Subcutaneous abdominal adipose tissue (tissue), 5 donors: ENCODE data around the gene DDX21.

Experiments used
- H3K27ac ChIP-seq: one replicate; pipeline ENCODE4 v1.7.0; 2013; ENCODE audit warnings: low read depth, mild to moderate bottlenecking, inconsistent platforms, low read length, moderate library complexity
- H3K27me3 ChIP-seq, 5 donors: one replicate each; pipeline ENCODE4 v1.7.0; 2013; ENCODE audit warnings: low read length in 5 of 5, inconsistent platforms in 1 of 5; ENCODE audit not compliant: control insufficient read depth in 5 of 5, insufficient read depth in 4 of 5
- H3K36me3 ChIP-seq, 5 donors: one replicate each; pipeline ENCODE4 v1.7.0; 2013; ENCODE audit warnings: low read length in 5 of 5; ENCODE audit not compliant: control insufficient read depth in 5 of 5, insufficient read depth in 5 of 5
- H3K4me1 ChIP-seq, 5 donors: one replicate each; pipeline ENCODE4 v1.7.0; 2013; ENCODE audit warnings: low read length in 5 of 5, mild to moderate bottlenecking in 3 of 5, moderate library complexity in 1 of 5; ENCODE audit not compliant: control insufficient read depth in 5 of 5, insufficient read depth in 5 of 5
- H3K4me3 ChIP-seq, 5 donors: one replicate each; pipeline ENCODE4 v1.7.0; 2013; ENCODE audit warnings: low read length in 5 of 5, low read depth in 1 of 5
- H3K9ac ChIP-seq, 5 donors: one replicate each; pipeline ENCODE4 v1.7.0; 2013; ENCODE audit warnings: low read length in 5 of 5, mild to moderate bottlenecking in 4 of 5, moderate library complexity in 3 of 5
- H3K9me3 ChIP-seq, 5 donors: one replicate each; pipeline ENCODE4 v1.7.0; 2013; ENCODE audit warnings: low read length in 5 of 5; ENCODE audit not compliant: control insufficient read depth in 5 of 5
- donor health status: healthy.
- donor health status: healthy.
- donor health status: healthy.
- donor health status: healthy.
- donor health status: healthy.

The DDX21 gene

DNA sequence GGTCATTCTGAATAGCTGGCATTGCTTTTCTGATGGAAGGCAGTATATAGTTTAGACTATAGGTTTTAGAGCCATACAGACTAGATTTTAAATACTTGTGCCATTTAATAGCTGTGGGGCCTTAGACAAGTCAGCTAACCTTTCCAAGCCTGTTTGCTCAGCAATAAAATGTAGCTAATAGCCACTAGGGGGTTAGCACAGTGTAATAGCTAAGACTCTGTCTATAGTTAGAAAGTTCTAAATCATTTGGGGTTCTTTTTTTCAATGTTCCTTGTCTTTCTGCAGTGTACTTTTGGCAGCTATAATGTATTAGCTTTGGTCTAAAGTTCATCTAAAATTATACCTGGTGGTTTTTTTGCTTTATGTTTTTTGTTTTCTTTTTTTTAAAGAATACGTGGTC lies 25.1 kb downstream of the DDX21 start:
- Histone ChIP-seq H3K9ac (no peak overlapping the region), H3K4me1 (peaks cover 0 to 7% (median 0%) of the 10 kb centered on the region in 5 donors), H3K27me3 (no peaks in the 10 kb centered on the region), H3K36me3 (peaks cover 41 to 76% (median 62%) of the 10 kb centered on the region in 5 donors), H3K4me3 (no peak overlapping the region), H3K27ac (no peak overlapping the region), H3K9me3 (no peaks in the 10 kb centered on the region)

DNA sequence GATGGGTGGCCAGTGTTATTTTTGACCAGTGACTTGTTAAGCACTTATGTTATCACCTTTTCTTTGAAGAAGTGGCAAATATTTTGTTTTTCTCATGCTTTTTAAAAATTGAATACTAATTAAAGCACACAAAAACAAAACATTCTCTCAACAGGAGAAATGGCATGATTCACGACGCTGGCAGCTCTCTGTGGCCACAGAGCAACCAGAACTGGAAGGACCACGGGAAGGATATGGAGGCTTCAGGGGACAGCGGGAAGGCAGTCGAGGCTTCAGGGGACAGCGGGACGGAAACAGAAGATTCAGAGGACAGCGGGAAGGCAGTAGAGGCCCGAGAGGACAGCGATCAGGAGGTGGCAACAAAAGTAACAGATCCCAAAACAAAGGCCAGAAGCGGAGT lies 26.4 kb downstream of the DDX21 start:
- H3K36me3 ChIP-seq, result peaks cover 38 to 64% (median 49%) of the 10 kb centered on the region in 5 donors
- H3K27ac ChIP-seq, result no peak overlapping the region
- H3K9ac ChIP-seq, result no peak overlapping the region
- no peaks in the 10 kb centered on the region for H3K27me3 ChIP-seq
- H3K9me3 ChIP-seq, result no peaks in the 10 kb centered on the region
- no peak overlapping the region for H3K4me3 ChIP-seq
- H3K4me1 ChIP-seq, result peaks cover 0 to 7% (median 0%) of the 10 kb centered on the region in 5 donors

DNA sequence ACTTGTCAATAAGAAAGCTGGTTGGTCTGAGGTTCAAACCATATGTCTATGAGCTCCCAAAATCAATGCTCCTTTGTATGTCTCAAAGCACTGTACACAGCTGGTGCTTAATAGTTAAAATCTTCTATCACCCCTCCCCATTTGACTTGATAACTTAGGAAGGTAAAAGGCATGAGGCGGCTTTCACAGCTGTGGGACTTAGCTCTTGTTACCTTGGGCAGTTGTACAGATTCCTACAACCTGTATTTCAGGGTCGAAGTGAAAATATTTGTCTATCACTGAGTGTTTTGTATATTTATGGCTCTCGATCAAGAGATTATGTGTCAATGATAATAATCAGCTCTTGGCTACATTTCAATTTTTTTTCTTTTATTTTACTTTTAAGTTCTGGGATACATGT lies 31.6 kb downstream of the DDX21 start:
- Histone ChIP-seq H3K9me3 (no peaks in the 10 kb centered on the region), H3K27me3 (no peaks in the 10 kb centered on the region), H3K4me3 (peak overlapping the region in 2 of 5 donors; percentile 99), H3K9ac (no peak overlapping the region), H3K36me3 (peaks cover 11 to 20% (median 14%) of the 10 kb centered on the region in 5 donors), H3K4me1 (peaks cover 5 to 41% (median 34%) of the 10 kb centered on the region in 5 donors), H3K27ac (no peak overlapping the region)

DNA sequence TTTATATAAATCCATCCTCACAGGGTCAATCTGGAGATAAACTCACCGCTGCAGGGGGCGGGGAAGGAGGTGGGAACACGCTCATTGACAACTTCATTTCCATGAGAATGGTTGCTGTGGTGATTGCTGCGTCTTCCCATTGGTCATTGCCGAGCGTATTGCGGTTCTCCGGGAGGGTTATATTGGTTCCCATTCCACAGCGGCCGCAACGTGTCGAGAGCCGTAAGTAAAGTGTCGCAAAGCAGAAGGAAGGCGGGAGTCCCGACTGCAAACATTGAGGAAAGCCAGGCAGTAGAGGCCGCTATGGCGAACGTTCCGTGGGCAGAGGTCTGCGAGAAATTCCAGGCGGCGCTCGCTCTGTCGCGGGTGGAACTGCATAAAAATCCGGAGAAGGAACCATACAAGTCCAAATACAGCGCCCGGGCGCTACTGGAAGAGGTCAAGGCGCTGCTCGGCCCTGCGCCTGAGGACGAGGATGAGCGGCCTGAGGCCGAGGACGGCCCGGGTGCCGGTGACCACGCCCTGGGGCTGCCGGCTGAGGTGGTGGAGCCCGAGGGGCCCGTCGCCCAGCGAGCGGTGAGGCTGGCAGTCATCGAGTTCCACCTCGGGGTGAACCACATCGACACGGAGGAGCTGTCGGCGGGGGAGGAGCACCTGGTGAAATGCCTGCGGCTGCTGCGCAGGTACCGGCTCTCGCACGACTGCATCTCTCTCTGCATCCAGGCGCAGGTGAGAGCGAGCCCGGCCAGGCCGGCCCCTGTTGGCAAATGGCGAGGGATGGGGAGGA lies 32.8 kb downstream of the DDX21 start, which contains the start of gene KIFBP:
TSS of gene KIFBP (plus strand) at position 274 of the 787 bp plus-strand sequence. CDS start at position 304, 30 bp downstream.
- Histone ChIP-seq H3K4me3 (peak within 1 kb of the TSS; percentile 95 to 99 (median 97)), H3K27ac (peak within 1 kb of the TSS; percentile 73), H3K9me3 (no peaks in the 10 kb centered on the region), H3K4me1 (peaks cover 5 to 52% (median 45%) of the 10 kb centered on the region in 5 donors), H3K9ac (peak within 1 kb of the TSS; percentile 82 to 97 (median 89)), H3K27me3 (no peaks in the 10 kb centered on the region), H3K36me3 (peaks cover 2 to 11% (median 6%) of the 10 kb centered on the region in 5 donors)

DNA sequence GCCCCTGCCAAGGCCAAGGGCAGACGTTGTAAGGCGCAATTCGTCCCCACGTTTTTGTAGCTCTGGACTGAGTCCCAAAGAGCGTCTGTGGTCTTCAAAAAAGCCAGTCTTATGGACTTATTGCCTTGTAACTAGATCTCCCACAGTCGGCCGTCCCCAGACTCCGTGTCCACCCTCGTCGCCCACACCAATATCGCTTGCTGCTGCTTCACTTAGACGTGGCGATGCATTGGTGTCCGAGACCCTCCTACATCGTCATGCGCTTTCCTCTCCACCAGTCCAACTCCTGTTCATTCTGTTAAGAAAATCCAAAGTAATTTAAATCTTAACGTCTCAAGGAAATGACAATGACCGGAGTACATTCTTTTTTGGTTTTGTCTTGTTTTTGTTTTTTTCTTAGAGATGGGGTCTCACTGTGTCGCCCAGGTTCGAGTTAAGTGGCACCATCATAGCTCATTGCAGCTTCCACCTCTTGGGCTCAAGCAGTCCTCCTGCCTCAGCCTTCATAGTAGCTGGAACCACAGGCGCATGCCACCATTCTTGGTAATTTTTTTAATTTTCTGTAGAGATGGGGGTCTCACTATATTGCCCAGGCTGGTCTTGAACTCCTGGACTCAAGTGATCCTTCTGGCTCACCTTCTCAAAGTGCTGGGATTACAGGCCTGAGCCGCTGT lies 33.5 kb downstream of the DDX21 start:
- peaks cover 5 to 52% (median 48%) of the 10 kb centered on the region in 5 donors for H3K4me1 ChIP-seq
- no peaks in the 10 kb centered on the region for H3K27me3 ChIP-seq

DNA sequence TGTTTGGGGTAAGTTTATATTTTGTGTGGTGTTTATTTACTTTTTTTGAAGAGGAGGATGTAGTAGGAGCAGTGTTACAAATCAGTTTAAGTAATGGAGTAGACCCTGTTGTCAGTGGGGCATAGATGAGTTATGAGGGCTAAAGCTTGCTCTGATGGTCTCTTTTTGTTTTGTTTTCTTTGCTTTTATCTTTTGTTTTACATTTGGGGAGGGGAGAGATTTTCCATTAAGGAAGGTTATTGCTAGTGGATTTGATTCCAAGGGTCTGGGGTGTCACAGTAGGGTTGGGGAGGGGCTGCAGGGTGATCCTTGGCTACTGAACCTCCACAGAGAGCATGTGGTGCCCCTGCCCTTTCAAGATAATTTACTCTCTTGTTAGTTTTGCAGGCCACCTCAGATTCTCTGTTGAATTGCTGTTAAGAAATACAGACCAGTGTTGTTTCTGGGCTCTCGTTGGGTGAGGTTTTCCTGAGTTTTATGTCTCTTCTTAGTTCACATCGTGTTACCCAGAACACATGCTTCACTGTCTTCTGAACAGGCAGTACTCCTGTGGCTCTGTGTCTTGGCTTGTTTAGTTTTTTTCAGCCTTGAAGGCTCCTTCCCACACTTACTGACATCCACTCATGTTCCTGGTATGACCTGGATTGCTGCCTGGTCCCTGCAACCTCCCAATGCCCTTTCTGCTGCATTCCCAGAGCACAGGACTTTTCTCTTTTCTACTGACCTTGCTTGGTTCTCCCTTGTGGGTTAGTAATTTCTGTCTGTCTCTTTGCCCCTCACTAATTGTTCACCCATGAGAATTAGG lies 36.9 kb downstream of the DDX21 start:
- no peaks in the 10 kb centered on the region for H3K36me3 ChIP-seq
- H3K4me1 ChIP-seq, result peaks cover 6 to 55% (median 47%) of the 10 kb centered on the region in 5 donors
- peak overlapping the region; percentile 84 for H3K27ac ChIP-seq
- no peaks in the 10 kb centered on the region for H3K9me3 ChIP-seq
- no peaks in the 10 kb centered on the region for H3K27me3 ChIP-seq
- H3K4me3 ChIP-seq, result no peak overlapping the region
- H3K9ac ChIP-seq, result peak overlapping the region in 4 of 5 donors; percentile 11 to 60 (median 46)

More for the DNA sequence above, 33.5 kb downstream of the DDX21 start:
- Histone ChIP-seq H3K27ac (peak overlapping the region; percentile 73), H3K9me3 (no peaks in the 10 kb centered on the region), H3K4me3 (peak overlapping the region; percentile 95 to 99 (median 97)), H3K9ac (peak overlapping the region; percentile 82 to 97 (median 89)), H3K36me3 (peaks cover 0 to 9% (median 1%) of the 10 kb centered on the region in 5 donors)

DNA sequence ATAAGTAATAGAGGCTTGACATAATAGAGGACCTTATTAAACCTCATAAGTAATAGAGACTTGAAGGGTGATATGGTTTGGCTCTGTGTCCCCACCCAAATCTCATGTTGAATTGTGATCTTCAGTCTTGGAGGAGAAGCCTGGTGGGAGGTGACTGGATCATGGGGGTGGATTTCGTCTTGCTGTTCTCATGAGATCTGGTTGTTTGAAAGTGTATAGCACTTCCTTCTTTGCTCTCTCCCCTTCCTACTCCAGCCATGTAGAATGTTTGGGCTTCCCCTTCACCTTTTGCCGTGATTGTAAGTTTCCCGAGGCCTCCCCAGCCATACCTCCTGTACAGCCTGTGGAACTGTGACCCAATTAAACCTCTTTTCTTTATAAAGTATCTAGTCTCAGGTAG lies 41.2 kb downstream of the DDX21 start:
- Histone ChIP-seq H3K4me1 (peaks cover 1 to 25% (median 18%) of the 10 kb centered on the region in 5 donors), H3K4me3 (no peak overlapping the region), H3K9ac (peak overlapping the region in 1 of 5 donors; percentile 25), H3K9me3 (no peaks in the 10 kb centered on the region), H3K27me3 (no peaks in the 10 kb centered on the region), H3K27ac (no peak overlapping the region), H3K36me3 (peaks cover 6 to 20% (median 14%) of the 10 kb centered on the region in 5 donors)

DNA sequence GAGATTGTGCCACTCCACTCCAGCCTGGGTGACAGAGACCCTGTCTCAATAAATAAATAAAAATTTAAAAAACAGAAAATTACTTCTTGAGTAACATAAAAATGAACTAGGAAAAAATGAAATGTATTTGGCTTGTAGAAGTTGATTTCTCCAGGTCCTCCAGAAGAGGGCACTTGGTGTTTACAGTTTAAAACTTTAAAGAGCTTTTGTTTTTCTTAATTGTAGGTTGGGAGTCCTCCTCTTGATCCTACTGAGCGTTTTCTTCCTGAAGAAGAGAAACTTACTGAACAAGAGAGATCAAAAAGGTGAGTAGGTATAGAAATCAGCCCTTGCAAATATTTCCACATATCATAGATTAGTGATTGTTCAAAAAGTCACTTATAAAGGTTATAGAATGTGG lies 48.9 kb downstream of the DDX21 start:
- no peak overlapping the region for H3K27ac ChIP-seq
- no peak overlapping the region for H3K4me3 ChIP-seq
- H3K27me3 ChIP-seq, result no peaks in the 10 kb centered on the region
- H3K9me3 ChIP-seq, result no peaks in the 10 kb centered on the region
- peaks cover 0 to 13% (median 2%) of the 10 kb centered on the region in 5 donors for H3K4me1 ChIP-seq
- H3K36me3 ChIP-seq, result peaks cover 20 to 36% (median 28%) of the 10 kb centered on the region in 5 donors
- H3K9ac ChIP-seq, result no peak overlapping the region

DNA sequence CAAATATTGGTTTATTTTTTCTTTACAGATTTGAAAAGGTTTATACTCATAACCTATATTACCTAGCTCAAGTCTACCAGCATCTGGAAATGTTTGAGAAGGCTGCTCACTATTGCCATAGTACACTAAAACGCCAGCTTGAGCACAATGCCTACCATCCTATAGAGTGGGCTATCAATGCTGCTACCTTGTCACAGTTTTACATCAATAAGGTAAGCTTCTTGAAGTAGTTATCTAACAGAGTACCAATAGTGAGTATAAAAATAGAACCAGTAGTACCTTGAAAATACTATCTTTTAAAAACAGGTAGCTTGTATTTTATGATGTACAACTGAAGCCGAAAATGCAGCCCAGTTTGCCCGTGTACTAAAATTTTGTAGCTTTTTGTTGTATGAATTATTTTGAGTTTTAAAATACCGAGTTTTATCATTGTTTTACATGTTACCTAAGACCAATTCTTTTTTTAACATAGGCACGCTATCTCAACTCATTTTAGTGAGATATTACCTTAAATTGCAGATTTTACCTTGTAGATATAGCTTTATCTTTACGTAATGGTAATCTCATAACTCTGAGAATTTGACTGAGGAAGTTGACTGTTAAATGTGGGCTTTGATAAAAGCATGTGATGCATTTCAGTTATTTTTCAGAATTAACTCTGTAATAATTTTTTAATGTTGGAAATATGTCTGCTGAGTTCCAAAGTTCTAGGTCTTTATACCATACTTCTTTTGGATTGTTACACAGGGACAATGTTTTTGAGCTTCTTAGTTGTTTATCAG lies 49.9 kb downstream of the DDX21 start:
- Histone ChIP-seq H3K9ac (no peak overlapping the region), H3K36me3 (peaks cover 14 to 27% (median 24%) of the 10 kb centered on the region in 5 donors), H3K9me3 (no peaks in the 10 kb centered on the region), H3K4me1 (peaks cover 0 to 18% (median 2%) of the 10 kb centered on the region in 5 donors), H3K27ac (no peak overlapping the region), H3K4me3 (no peak overlapping the region), H3K27me3 (no peaks in the 10 kb centered on the region)
